Right hindlimb (tissue), 1 donor: ENCODE results near the gene OR5B21.

Source experiments
- DNase-seq: peaks from one replicate; pipeline ENCODE4 v3.0.0-alpha.2; 2018

Gene OR5B21

DNA sequence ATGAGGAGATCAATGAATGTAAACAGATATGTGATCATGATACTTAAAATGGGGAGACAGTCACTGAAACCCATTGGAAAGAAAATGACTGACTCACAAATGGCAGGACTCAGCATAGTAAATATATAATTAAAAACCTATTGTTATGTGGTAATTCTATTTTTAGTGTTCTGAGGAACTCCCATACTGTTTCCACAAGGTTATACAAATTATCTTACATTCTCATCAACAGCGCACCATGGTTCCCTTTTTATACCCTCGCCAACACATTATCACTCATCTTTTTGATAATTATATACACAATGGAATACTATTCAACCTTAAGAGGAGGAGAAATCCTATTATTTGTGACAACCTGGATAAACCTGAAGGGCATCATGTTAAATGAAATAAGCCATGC lies 17.1 kb downstream of the OR5B21 start:
- no peak for DNase-seq

DNA sequence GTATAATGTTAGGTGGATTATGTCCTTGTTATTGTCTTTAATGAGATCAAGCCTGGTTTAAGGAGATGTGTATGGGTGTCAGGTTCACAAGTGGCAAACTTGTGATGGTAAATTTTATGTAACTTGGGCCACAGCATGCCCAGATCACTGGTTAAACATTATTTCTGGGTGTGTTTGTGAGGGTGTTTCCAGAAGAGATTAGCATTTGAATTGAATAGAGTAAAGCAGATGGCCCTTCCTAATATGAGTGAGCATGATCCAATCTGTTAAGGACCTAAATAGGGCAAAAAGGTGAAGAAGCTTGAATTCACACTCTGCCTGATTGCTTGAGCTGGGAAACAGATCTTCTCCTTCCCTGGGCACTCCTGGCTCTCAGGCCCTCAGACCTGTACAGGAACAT lies 20.7 kb downstream of the OR5B21 start:
- DNase-seq = no peak

DNA sequence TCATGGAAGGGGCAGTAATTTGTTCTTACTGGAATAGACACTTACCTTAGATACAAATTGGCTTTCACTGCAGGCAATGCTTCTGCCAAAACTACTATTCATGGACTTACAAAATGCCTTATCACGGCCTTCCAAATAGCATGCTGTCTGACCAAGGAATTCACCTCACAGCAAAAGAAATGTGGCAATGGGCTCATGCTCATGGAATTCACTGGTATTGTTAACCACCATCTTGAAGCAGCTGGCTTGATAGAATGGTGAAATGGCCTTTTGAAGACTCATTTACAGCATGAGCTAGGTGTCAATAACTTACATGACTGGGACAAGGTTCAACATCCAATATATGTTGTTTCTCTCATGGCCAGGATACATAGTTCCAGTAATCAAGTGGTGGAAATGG lies 21.9 kb downstream of the OR5B21 start:
- no peak for DNase-seq

DNA sequence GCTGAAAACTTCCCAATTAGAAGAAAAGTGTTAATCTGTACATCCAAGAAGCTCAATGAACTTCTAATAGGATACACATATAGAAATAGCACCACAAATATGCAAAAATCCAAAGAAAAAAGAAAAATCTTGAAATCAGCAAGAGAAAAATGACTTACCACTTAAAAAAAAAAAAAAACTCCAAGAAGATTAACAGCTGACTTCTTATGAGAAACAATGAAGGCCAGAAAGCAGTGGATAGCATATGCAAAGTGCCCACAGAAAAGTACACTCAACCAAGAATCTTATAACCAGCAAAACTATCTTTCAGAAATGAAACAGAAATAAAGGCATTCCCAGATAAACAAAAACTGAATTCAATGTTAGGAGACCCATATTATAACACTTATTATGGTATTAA lies 36.0 kb downstream of the OR5B21 start:
- DNase-seq = no peak

DNA sequence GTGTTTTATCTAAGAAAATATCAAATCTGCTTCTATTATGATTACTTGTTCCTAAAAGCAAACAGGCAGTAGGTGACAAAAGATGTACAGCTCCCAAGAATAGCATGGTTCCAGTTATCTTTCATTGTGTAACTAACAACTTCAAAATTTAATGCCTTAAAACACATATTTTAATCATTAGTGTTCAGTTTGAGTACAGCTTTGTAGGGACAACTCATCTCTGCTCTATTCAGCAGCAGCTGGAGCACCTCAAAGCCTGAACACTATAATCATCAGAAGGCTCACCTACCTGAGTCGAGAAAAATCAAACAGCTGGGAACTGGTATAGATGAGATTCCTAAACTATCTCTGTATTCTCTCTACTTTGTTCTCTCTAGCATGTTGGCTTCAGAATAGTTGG lies 41.6 kb downstream of the OR5B21 start:
- DNase-seq = no peak

DNA sequence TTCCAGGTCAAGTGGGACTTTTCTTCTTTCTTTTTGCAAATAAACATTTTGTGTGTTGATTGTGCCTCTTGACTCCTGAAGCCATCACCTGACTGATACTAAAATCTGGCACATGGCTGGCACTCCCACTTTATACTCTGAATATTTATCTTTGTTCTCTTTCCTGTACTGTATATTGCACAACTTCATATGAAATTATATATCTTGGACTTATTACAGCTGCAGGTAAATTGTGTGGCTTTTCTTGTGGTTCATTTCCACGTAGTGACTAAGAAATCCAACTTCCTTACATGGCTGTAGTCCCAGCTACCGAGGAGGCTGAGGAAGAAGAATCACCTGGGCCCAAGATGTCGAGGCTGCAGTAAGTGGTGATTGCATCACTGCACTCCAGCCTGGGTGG lies 42.2 kb downstream of the OR5B21 start:
- no peak for DNase-seq
